IMR-90 (cell line): ENCODE results near the gene SDK1. TPM values are rescaled to one million over a fixed set of nuclear protein-coding genes. Genes with fewer than 3 reads are reported as not detected.

Source experiments
- ATAC-seq: fragments of 200-7000 bp; cut with Tn5 transposase; 2 replicates; pipeline ENCODE4 v1.9.1; 2020; ENCODE audit warnings: low read depth, mild to moderate bottlenecking, moderate library complexity
- BruUV-seq: library from RNA; stranded (reverse); fragments of 400-500 nt; replicated peaks from 2 replicates; lab custom pipeline; 2021; lab: Mats Ljungman, UMichigan
- CTCF ChIA-PET: fragments of 300-600 bp; formaldehyde crosslinking; extraction: SDS; loops from one replicate; lab custom pipeline; 2021; ENCODE audit warnings: antibody characterized with exemption; lab: Yijun Ruan, JAX
- POLR2A ChIA-PET: fragments of 300-600 bp; sonication (Branson Sonifier 250); formaldehyde crosslinking; loops from one replicate; lab custom pipeline; 2022; ENCODE audit warnings: antibody characterized with exemption; ENCODE audit not compliant: unreplicated experiment; lab: Charles Lee
- DNase-seq: peaks from one replicate; pipeline ENCODE4 v3.0.0; 2013
- H2AFZ ChIP-seq: replicated peaks from 2 replicates; pipeline ENCODE3; 2013; ENCODE audit warnings: low read length, mild to moderate bottlenecking; ENCODE audit not compliant: poor library complexity
- H2AK5ac ChIP-seq: 2 replicates; pipeline ENCODE4 v1.6.1; 2013; ENCODE audit warnings: low read depth, low read length, inconsistent platforms
- H2AK9ac ChIP-seq: replicated peaks from 2 replicates; pipeline ENCODE3; 2013; ENCODE audit warnings: mild to moderate bottlenecking, low read depth, low read length, moderate library complexity; ENCODE audit not compliant: poor library complexity
- H2BK120ac ChIP-seq: 2 replicates; pipeline ENCODE4 v1.6.1; 2013; ENCODE audit warnings: low read depth, low read length, inconsistent platforms
- H2BK15ac ChIP-seq: 3 replicates; pipeline ENCODE4 v1.6.1; 2013; ENCODE audit warnings: low read depth, low read length, inconsistent platforms
- H2BK20ac ChIP-seq: 2 replicates; pipeline ENCODE4 v1.6.1; 2013; ENCODE audit warnings: low read depth, mild to moderate bottlenecking, inconsistent platforms, low read length, moderate library complexity
- H2BK5ac ChIP-seq: 2 replicates; pipeline ENCODE4 v1.6.1; 2013; ENCODE audit warnings: mild to moderate bottlenecking, low read depth, low read length, inconsistent platforms; ENCODE audit not compliant: poor library complexity, severe bottlenecking
- H3K14ac ChIP-seq: replicated peaks from 2 replicates; pipeline ENCODE4 v1.6.1; 2013; ENCODE audit warnings: low read depth, low read length, inconsistent platforms
- H3K18ac ChIP-seq: 2 replicates; pipeline ENCODE4 v1.6.1; 2013; ENCODE audit warnings: low read depth, low read length, control low read depth
- H3K23ac ChIP-seq: 2 replicates; pipeline ENCODE4 v1.6.1; 2013; ENCODE audit warnings: low read depth, low read length, inconsistent platforms
- H3K27ac ChIP-seq: 2 replicates; pipeline ENCODE4 v1.5.1; 2013; ENCODE audit warnings: mild to moderate bottlenecking, control low read depth, low read length; ENCODE audit not compliant: insufficient read depth
- H3K27me3 ChIP-seq: 2 replicates; pipeline ENCODE4 v1.6.1; 2013; ENCODE audit warnings: low read length; ENCODE audit not compliant: control insufficient read depth, insufficient read depth
- H3K36me3 ChIP-seq: 2 replicates; pipeline ENCODE4 v1.6.1; 2013; ENCODE audit warnings: low read length, mixed read lengths; ENCODE audit not compliant: control insufficient read depth, insufficient read depth
- H3K4ac ChIP-seq: 2 replicates; pipeline ENCODE4 v1.6.1; 2013; ENCODE audit warnings: low read depth, low read length, inconsistent platforms
- H3K4me1 ChIP-seq: 2 replicates; pipeline ENCODE4 v1.6.1; 2013; ENCODE audit warnings: low read length, mixed read lengths; ENCODE audit not compliant: control insufficient read depth, insufficient read depth
- H3K4me2 ChIP-seq: 2 replicates; pipeline ENCODE4 v1.6.1; 2013; ENCODE audit warnings: low read depth, mild to moderate bottlenecking, control low read depth, low read length, moderate library complexity
- H3K4me3 ChIP-seq: 2 replicates; pipeline ENCODE4 v1.5.1; 2013; ENCODE audit warnings: low read depth, mild to moderate bottlenecking, control low read depth, low read length, moderate library complexity; ENCODE audit not compliant: insufficient read depth
- H3K56ac ChIP-seq: 2 replicates; pipeline ENCODE4 v1.6.1; 2013; ENCODE audit warnings: low read length, inconsistent platforms; ENCODE audit not compliant: insufficient read depth; ENCODE audit errors: extremely low read depth
- H3K79me1 ChIP-seq, 2 experiments: 2 replicates each; pipeline ENCODE4 v1.6.1; 2013; ENCODE audit warnings: low read length in 2 of 2, inconsistent platforms in 1 of 2, low read depth in 1 of 2
- H3K9ac ChIP-seq: 2 replicates; pipeline ENCODE4 v1.6.1; 2013; ENCODE audit warnings: low read depth, low read length, control low read depth
- H3K9me1 ChIP-seq: 2 replicates; pipeline ENCODE4 v1.6.1; 2013; ENCODE audit warnings: low read length, inconsistent platforms; ENCODE audit not compliant: insufficient read depth
- H3K9me3 ChIP-seq: 2 replicates; pipeline ENCODE4 v1.6.1; 2013; ENCODE audit warnings: low read length; ENCODE audit not compliant: control insufficient read depth, insufficient read depth
- H4K20me1 ChIP-seq: 2 replicates; pipeline ENCODE4 v1.6.1; 2013; ENCODE audit warnings: low read length, inconsistent platforms; ENCODE audit not compliant: insufficient read depth
- H4K5ac ChIP-seq: 2 replicates; pipeline ENCODE4 v1.6.1; 2013; ENCODE audit warnings: mild to moderate bottlenecking, low read depth, low read length, control low read depth
- H4K8ac ChIP-seq, 2 experiments: 2 replicates each; pipeline ENCODE4 v1.6.1; 2013; ENCODE audit warnings: low read depth in 2 of 2, low read length in 2 of 2, control low read depth in 1 of 2, inconsistent platforms in 1 of 2
- H4K91ac ChIP-seq: 2 replicates; pipeline ENCODE4 v1.6.1; 2013; ENCODE audit warnings: low read depth, low read length, inconsistent platforms; ENCODE audit not compliant: insufficient read depth
- CEBPB ChIP-seq: IDR thresholded peaks from 2 replicates; pipeline ENCODE4 v1.6.1; 2012; ENCODE audit warnings: low read depth, low read length, improper control_type of control experiment
- MXI1 ChIP-seq: IDR thresholded peaks from 2 replicates; pipeline ENCODE4 v1.6.1; 2012; ENCODE audit warnings: low read depth, mild to moderate bottlenecking, low read length, moderate library complexity, borderline replicate concordance
- NFE2L2 ChIP-seq: fragments of 150-350 bp; IDR thresholded peaks from 2 replicates; pipeline ENCODE4 v1.6.1; 2016; ENCODE audit warnings: low read depth, mild to moderate bottlenecking, low read length
- POLR2A ChIP-seq: IDR thresholded peaks from 2 replicates; pipeline ENCODE4 v1.6.1; 2012; ENCODE audit warnings: mild to moderate bottlenecking, low read depth, low read length
- WGBS, 2 experiments: methylation state at CpG; one replicate each; pipeline versions ENCODE4 v1.1.5 to v1.1.7; 2013; ENCODE audit warnings: missing lambda C conversion rate in 2 of 2; ENCODE audit not compliant: insufficient read length in 1 of 2; ENCODE audit errors: extremely low coverage in 2 of 2; 5-methylcytosine and 5-hydroxymethylcytosine counted together
- dilution Hi-C: fragments of 300-500 bp; cut with HindIII; formaldehyde crosslinking; loops from one replicate; pipeline ENCODE4 v1.14.3; 2018; ENCODE audit warnings: low sequenced_read_pairs; ENCODE audit not compliant: unreplicated experiment
- in situ Hi-C: fragments of 300-500 bp; cut with MboI; formaldehyde crosslinking; loops from 3 replicates; pipeline ENCODE4 v1.14.3; 2019; ENCODE audit warnings: low sequenced_read_pairs, inconsistent platforms, mixed read lengths
- intact Hi-C: fragments of 100-400 bp; cut with micrococcal nuclease; formaldehyde crosslinking; loops from 2 replicates; pipeline ENCODE4 v1.10.0; 2022
- polyA plus RNA-seq, 3 experiments: library from polyadenylated mRNA; depleted of rRNA; stranded (reverse); fragments of >200 nt; gene quantifications; 2 replicates each; pipeline ENCODE4 v1.2.3, GENCODE V29; 2012; ENCODE audit warnings: low replicate concordance in 1 of 3
- total RNA-seq: library from RNA; depleted of rRNA; stranded (reverse); fragments of >200 nt; gene quantifications from 2 replicates; pipeline ENCODE4 v1.2.3, GENCODE V29; 2012

SDK1 gene
- total and polyA plus RNA-seq, 2 of the 4 experiments (the other 2 are of a cell fraction) = 1.5 to 1.6 TPM

DNA sequence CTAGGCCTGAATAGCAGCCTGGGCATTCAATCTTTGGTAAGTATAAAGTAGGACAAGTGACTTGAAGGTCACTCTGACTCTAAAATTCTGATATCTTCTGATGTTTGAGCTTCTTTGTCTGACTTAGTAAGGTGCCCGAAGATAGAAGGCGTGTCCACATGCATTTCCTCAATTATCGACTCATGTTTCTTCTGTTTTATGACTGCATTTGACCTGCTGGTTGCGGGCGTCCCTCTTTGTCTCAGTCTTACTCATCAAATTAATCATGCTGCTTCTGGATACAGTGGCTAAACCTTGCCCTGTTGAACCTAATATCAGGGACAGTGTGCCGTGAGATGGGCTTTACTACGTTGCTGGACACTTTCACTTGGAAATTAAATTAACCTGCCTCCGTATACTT is 534.1 kb downstream of the SDK1 start:
- ChIA-PET CTCF (no interaction called here), POLR2A (no interaction called here)
- Histone ChIP-seq H2BK5ac (no peak overlapping the region), H3K4me3 (no peak overlapping the region), H3K4me1 (no peaks in the 10 kb centered on the region), H3K79me1 (no peaks in the 10 kb centered on the region), H3K27me3 (no peaks in the 10 kb centered on the region), H3K56ac (no peak overlapping the region), H2BK120ac (no peak overlapping the region), H3K4ac (no peak overlapping the region), H3K23ac (no peak overlapping the region), H2AK9ac (no peak overlapping the region), H4K91ac (no peak overlapping the region), H2BK20ac (no peak overlapping the region), H3K36me3 (no peaks in the 10 kb centered on the region), H3K9me1 (no peaks in the 10 kb centered on the region), H3K18ac (no peak overlapping the region), H3K4me2 (no peak overlapping the region), H3K27ac (no peak overlapping the region), H4K5ac (no peak overlapping the region), H3K9ac (no peak overlapping the region), H4K8ac (no peak overlapping the region), H4K20me1 (no peaks in the 10 kb centered on the region), H2BK15ac (no peak overlapping the region), H3K9me3 (peaks cover 4% of the 10 kb centered on the region; the same call in 1 of the 2 replicates), H3K14ac (no peak overlapping the region), H2AK5ac (no peak overlapping the region), H2AFZ (no peak overlapping the region)
- no CpG with 5 or more reads among the region's 8 CpGs for WGBS, 2 experiments
- intact Hi-C loops = no loop called here
- TF ChIP-seq POLR2A = no peak
- no peak for TF ChIP-seq MXI1
- TF ChIP-seq NFE2L2 = no peak
- TF ChIP-seq CEBPB = no peak
- DNase-seq (no peak), ATAC-seq (no peak)
- dilution Hi-C loops = no loop called here
- BruUV-seq = no TSS peak
- in situ Hi-C loops = no loop called here
